Heart left ventricle (tissue), 13 donors: ENCODE data around the gene KATNA1.

Experiments used
- CTCF ChIP-seq, 12 donors: fragments of 200-600 bp; sonication (generic) in 4 of 12; IDR thresholded peaks; one replicate each; pipeline versions ENCODE4 v1.5.0 to v1.8.0; 2018 to 2022; ENCODE audit warnings: antibody characterized with exemption in 12 of 12, mild to moderate bottlenecking in 5 of 12
- POLR2A ChIP-seq, 2 donors: fragments of 450-650 bp; IDR thresholded peaks; one replicate each; pipeline ENCODE4 v1.6.1; 2017; ENCODE audit warnings: antibody characterized with exemption in 2 of 2, mild to moderate bottlenecking in 2 of 2, moderate library complexity in 2 of 2
- donor health status: ischemic (EF 13 %, LVEDD 7.1; RV severe dilation, severe dysfunction).
- donor health status: DM: no; HTN: yes; CAD: no.
- donor health status: DM: no; HTN: no; CAD: no.
- donor health status: ischemic (EF 25% LVEDD 6.9; RV normal size, moderate dysfunction).
- donor health status: ischemic (EF 25% LVEDD 5.7; RV mildly dilated, moderate dysfunction).
- donor health status: ischemic (EF 35%, LVEDD 5.7; RV mildly dilated, moderate dysfunction).
- donor health status: nonischemic (EF 11% LVEDD 7.7; RV severe dilation, severe dysfunction).
- donor health status: DM: yes; HTN: yes; CAD: no.
- donor health status: PGD.
- donor health status: ischemic (EF 29% LVEDD 5.4; RV normal size, mild dysfunction).
- donor health status: nonischemic (EF 23%, LVEDD 6.1; RV moderate dilation, normal function).

DNA sequence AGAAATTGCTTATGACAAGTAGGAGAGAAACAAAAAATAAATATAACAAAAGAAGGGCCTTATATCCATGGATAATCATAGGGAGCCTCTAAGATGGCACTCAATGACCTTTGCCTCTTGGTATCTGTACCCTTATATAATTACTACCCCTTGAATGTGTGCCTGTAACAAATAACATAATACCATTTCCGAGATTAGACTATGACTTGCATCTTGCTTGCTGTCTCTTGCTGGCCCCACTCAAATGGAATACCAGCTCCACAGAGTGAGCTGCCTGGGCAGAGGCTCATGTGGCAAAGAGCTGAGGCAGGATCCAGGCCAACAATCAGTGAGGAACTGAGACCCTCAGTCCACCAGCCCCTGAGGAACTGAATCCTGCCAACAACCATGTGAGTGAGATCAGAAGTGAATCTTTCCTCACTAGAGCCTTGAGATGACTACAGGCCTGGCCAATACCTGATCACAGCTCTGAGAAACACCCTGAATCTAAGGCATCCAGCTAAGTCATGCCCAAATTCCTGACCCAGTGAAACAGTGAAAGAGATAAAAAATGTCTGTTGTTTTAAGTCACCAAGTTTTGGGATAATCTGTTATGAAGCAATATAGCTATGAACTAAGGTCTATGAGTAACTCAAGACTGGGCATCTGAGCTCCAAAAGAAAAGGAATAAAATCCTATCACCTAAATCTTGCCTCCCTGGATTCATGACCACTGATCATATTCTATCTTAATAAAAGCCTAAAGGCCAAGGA is 5.5 kb downstream of the KATNA1 start:
- TF ChIP-seq POLR2A (IDR thresholded peaks at IDR 0.05): no peak
- no peak for TF ChIP-seq CTCF (IDR thresholded peaks at IDR 0.05)
